Common myeloid progenitor, CD34-positive (primary cell): Measurements from ENCODE around the gene QDPR.

ENCODE experiments used
- CTCF ChIA-PET: fragments of 350-600 bp; sonication (Branson Sonifier 250); formaldehyde crosslinking; loops from one replicate; lab custom pipeline; 2021; ENCODE audit warnings: antibody characterized with exemption; lab: Charles Lee
- POLR2A ChIA-PET: fragments of 350-600 bp; sonication (Branson Sonifier 250); formaldehyde crosslinking; loops from one replicate; lab custom pipeline; 2021; ENCODE audit warnings: antibody characterized with exemption; lab: Charles Lee
- DNase-seq, 3 donors: peaks; one replicate each; pipeline versions ENCODE4 v3.0.0 to v3.0.0-alpha.2; 2013
- H3K27ac ChIP-seq, 2 experiments: 1 replicate in 1 of 2; 2 replicates in 1 of 2; pipeline ENCODE4 v1.7.0; 2013; ENCODE audit warnings: inconsistent platforms in 2 of 2, low read length in 2 of 2, mild to moderate bottlenecking in 2 of 2, low read depth in 1 of 2, moderate library complexity in 1 of 2; ENCODE audit not compliant: severe bottlenecking in 2 of 2, insufficient read depth in 1 of 2, poor library complexity in 1 of 2
- H3K27me3 ChIP-seq, 5 experiments: replicated peaks in 2 of 5; 1 replicate in 3 of 5; 2 replicates in 2 of 5; pipeline versions ENCODE4 v1.6.1 to v1.7.0; 2013; ENCODE audit warnings: low read length in 4 of 5, mild to moderate bottlenecking in 2 of 5, moderate library complexity in 2 of 5, inconsistent platforms in 1 of 5; ENCODE audit not compliant: insufficient read depth in 5 of 5, control insufficient read depth in 4 of 5
- H3K36me3 ChIP-seq, 4 experiments: 1 replicate in 2 of 4; 2 replicates in 2 of 4; pipeline versions ENCODE4 v1.6.1 to v1.7.0; 2013; ENCODE audit warnings: low read length in 3 of 4, control low read depth in 1 of 4, mild to moderate bottlenecking in 1 of 4; ENCODE audit not compliant: control insufficient read depth in 4 of 4, insufficient read depth in 4 of 4
- H3K4me1 ChIP-seq, 4 experiments: 1 replicate in 3 of 4; 2 replicates in 1 of 4; pipeline versions ENCODE4 v1.6.1 to v1.7.1; 2013; ENCODE audit warnings: low read length in 3 of 4, mild to moderate bottlenecking in 3 of 4, control low read depth in 1 of 4, inconsistent platforms in 1 of 4, moderate library complexity in 1 of 4; ENCODE audit not compliant: control insufficient read depth in 4 of 4, insufficient read depth in 4 of 4; ENCODE audit errors: control extremely low read depth in 1 of 4
- H3K4me3 ChIP-seq, 7 experiments: 1 replicate in 4 of 7; 2 replicates in 3 of 7; pipeline versions ENCODE4 v1.5.1 to v1.7.0; 2013; ENCODE audit warnings: mild to moderate bottlenecking in 7 of 7, low read length in 6 of 7, moderate library complexity in 6 of 7, inconsistent platforms in 2 of 7, low read depth in 2 of 7, control low read depth in 1 of 7; ENCODE audit not compliant: insufficient read depth in 4 of 7, control insufficient read depth in 1 of 7; ENCODE audit errors: extremely low read depth in 1 of 7
- H3K9me3 ChIP-seq, 5 experiments: 1 replicate in 4 of 5; 2 replicates in 1 of 5; pipeline versions ENCODE4 v1.6.1 to v1.7.1; 2013; ENCODE audit warnings: low read length in 4 of 5, mild to moderate bottlenecking in 2 of 5, inconsistent platforms in 1 of 5, low read depth in 1 of 5, moderate library complexity in 1 of 5; ENCODE audit not compliant: control insufficient read depth in 4 of 5, insufficient read depth in 2 of 5; ENCODE audit errors: control extremely low read depth in 1 of 5
- WGBS: methylation state at CpG from one replicate; pipeline ENCODE4 v1.1.5; 2013; ENCODE audit not compliant: insufficient coverage; 5-methylcytosine and 5-hydroxymethylcytosine counted together

QDPR gene

GRCh38 chr4:17437396-17437795 is 74.5 kb downstream of the QDPR start:
- H3K27ac ChIP-seq, result no peak overlapping the region
- CTCF ChIA-PET, result interaction anchor here (1.4 kb wide), 1 partner anchor 30 kb away, joined by 3 read pairs; no protein-coding TSS in a partner anchor
- H3K27me3 ChIP-seq, result no peaks in the 10 kb centered on the region
- WGBS, result 100% methylated on average over 6 of the region's 11 CpGs
- POLR2A ChIA-PET, result no interaction called here
- H3K9me3 ChIP-seq, result peaks cover 0 to 3% (median 0%) of the 10 kb centered on the region in 5 experiments
- no peak overlapping the region for H3K4me3 ChIP-seq
- no peak for DNase-seq
- H3K36me3 ChIP-seq, result no peaks in the 10 kb centered on the region
- H3K4me1 ChIP-seq, result no peaks in the 10 kb centered on the region

GRCh38 chr4:17436750-17437090 is 75.2 kb downstream of the QDPR start:
- DNase-seq, result no peak
- H3K9me3 ChIP-seq, result peaks cover 0 to 3% (median 0%) of the 10 kb centered on the region in 5 experiments
- H3K36me3 ChIP-seq, result no peaks in the 10 kb centered on the region
- CTCF ChIA-PET, result interaction anchor here (1.4 to 3.0 kb wide), 2 partner anchors 10 to 30 kb away, joined by 3 to 9 read pairs; no protein-coding TSS in a partner anchor
- POLR2A ChIA-PET, result no interaction called here
- H3K27ac ChIP-seq, result no peak overlapping the region
- whole genome bisulfite sequencing, result over 99% methylated on average over 16 of the region's 28 CpGs
- no peaks in the 10 kb centered on the region for H3K27me3 ChIP-seq
- no peak overlapping the region for H3K4me3 ChIP-seq
- no peaks in the 10 kb centered on the region for H3K4me1 ChIP-seq
